GM12878 (cell line): ENCODE measurements around the gene KCNG1. TPM values are rescaled to one million over a fixed set of nuclear protein-coding genes. Genes with fewer than 3 reads are reported as not detected.

Experiments
- ATAC-seq: fragments of 200-7000 bp; cut with Tn5 transposase; 3 replicates; pipeline ENCODE4 v1.9.1; 2020; ENCODE audit warnings: mild to moderate bottlenecking, moderate library complexity
- BruUV-seq: library from RNA; stranded (reverse); fragments of 400-500 nt; replicated peaks from 2 replicates; lab custom pipeline; 2021; lab: Mats Ljungman, UMichigan
- CTCF ChIA-PET: fragments of 300-600 bp; sonication (Branson Sonifier 250); formaldehyde crosslinking; extraction: SDS; loops from one replicate; lab custom pipeline; 2021; ENCODE audit warnings: inconsistent platforms; lab: Yijun Ruan, JAX
- POLR2A ChIA-PET: fragments of 350-600 bp; formaldehyde crosslinking; extraction: SDS; loops from one replicate; lab custom pipeline; 2021; ENCODE audit warnings: inconsistent platforms; lab: Charles Lee
- RAD21 ChIA-PET: fragments of 300-600 bp; sonication (Branson Sonifier 250); formaldehyde crosslinking; loops from one replicate; lab custom pipeline; 2023; ENCODE audit warnings: antibody characterized with exemption; ENCODE audit not compliant: unreplicated experiment; lab: Charles Lee
- SMC1A ChIA-PET: fragments of 300-600 bp; sonication (Branson Sonifier 250); formaldehyde crosslinking; loops from one replicate; lab custom pipeline; 2023; ENCODE audit not compliant: unreplicated experiment, uncharacterized antibody; lab: Charles Lee
- DNase-seq: peaks from one replicate; pipeline ENCODE4 v3.0.0-alpha.2; 2011; ENCODE audit warnings: low read depth, low spot score
- FAIRE-seq: peaks from 3 replicates; lab custom pipeline; 2011; peaks lifted over from hg19 to GRCh38; lab: Jason Lieb, UNC
- H2AFZ ChIP-seq: 2 replicates; pipeline ENCODE4 v1.6.0; 2011; ENCODE audit warnings: low read depth, low read length, control low read depth; ENCODE audit not compliant: control insufficient read depth
- H3K27ac ChIP-seq: 2 replicates; pipeline ENCODE4 v1.5.1; 2011; ENCODE audit warnings: control low read depth; ENCODE audit not compliant: control insufficient read depth, insufficient read depth
- H3K27me3 ChIP-seq, 2 experiments: replicated peaks in 1 of 2; 2 replicates each; pipeline versions ENCODE4 v1.6.0 to v1.6.1; 2011; ENCODE audit warnings: low read length in 1 of 2; ENCODE audit not compliant: control insufficient read depth in 2 of 2, insufficient read depth in 2 of 2
- H3K36me3 ChIP-seq, 2 experiments: 2 replicates each; pipeline ENCODE4 v1.5.1; 2011; ENCODE audit warnings: low read length in 1 of 2; ENCODE audit not compliant: control insufficient read depth in 2 of 2, insufficient read depth in 2 of 2
- H3K4me1 ChIP-seq: 2 replicates; pipeline ENCODE4 v1.6.1; 2011; ENCODE audit warnings: mild to moderate bottlenecking, low read length, moderate library complexity, mixed read lengths; ENCODE audit not compliant: control insufficient read depth, insufficient read depth
- H3K4me2 ChIP-seq: 2 replicates; pipeline ENCODE4 v1.6.0; 2011; ENCODE audit warnings: control low read depth; ENCODE audit not compliant: control insufficient read depth, insufficient read depth
- H3K4me3 ChIP-seq: fragments of 200-600 bp; sonication (generic); 2 replicates; pipeline ENCODE4 v1.5.1; 2016
- H3K79me2 ChIP-seq: 2 replicates; pipeline ENCODE4 v1.6.0; 2011; ENCODE audit warnings: low read length; ENCODE audit not compliant: control insufficient read depth, insufficient read depth
- H3K9ac ChIP-seq: 2 replicates; pipeline ENCODE4 v1.8.0; 2011; ENCODE audit warnings: low read length, control low read depth, mixed read lengths; ENCODE audit not compliant: control insufficient read depth, insufficient read depth
- H3K9me3 ChIP-seq: replicated peaks from 3 replicates; pipeline ENCODE4 v1.5.1; 2011; ENCODE audit warnings: mild to moderate bottlenecking, low read length; ENCODE audit not compliant: control insufficient read depth, insufficient read depth
- H4K20me1 ChIP-seq: 2 replicates; pipeline ENCODE4 v1.6.0; 2011; ENCODE audit not compliant: control insufficient read depth, insufficient read depth
- ASH2L ChIP-seq: fragments of 300-600, 200-600 bp; sonication (generic); IDR thresholded peaks from 2 replicates; pipeline ENCODE4 v1.6.1; 2017; ENCODE audit warnings: low read depth, mild to moderate bottlenecking, borderline replicate concordance
- CBX5 ChIP-seq: sonication (generic); IDR thresholded peaks from 2 replicates; pipeline ENCODE4 v1.6.1; 2016; ENCODE audit warnings: low read depth, moderate library complexity, mild to moderate bottlenecking, inconsistent platforms
- ESRRA ChIP-seq: IDR thresholded peaks from 2 replicates; pipeline ENCODE4 v1.6.1; 2012; ENCODE audit warnings: mild to moderate bottlenecking, low read length, improper control_type of control experiment
- RFX5 ChIP-seq: IDR thresholded peaks from 2 replicates; pipeline ENCODE4 v1.6.1; 2011; ENCODE audit warnings: low read depth, low read length, improper control_type of control experiment
- STAT1 ChIP-seq: fragments of 450-650 bp; conservative IDR thresholded peaks from 2 replicates; pipeline ENCODE4 v1.6.1; 2014; ENCODE audit warnings: antibody characterized with exemption, mild to moderate bottlenecking
- STAT3 ChIP-seq: IDR thresholded peaks from 2 replicates; pipeline ENCODE4 v1.6.1; 2011; ENCODE audit warnings: low read depth, low read length, improper control_type of control experiment
- TCF7 ChIP-seq: IDR thresholded peaks from 2 replicates; pipeline ENCODE4 v1.6.1; 2014; ENCODE audit warnings: antibody characterized with exemption, borderline replicate concordance
- WGBS: methylation state at CpG from one replicate; pipeline ENCODE4 v1.1.6; 2016; ENCODE audit warnings: low lambda C conversion rate; ENCODE audit not compliant: insufficient replicate concordance, insufficient coverage; ENCODE audit errors: missing lambda C conversion rate; 5-methylcytosine and 5-hydroxymethylcytosine counted together
- in situ Hi-C: fragments of 300-500 bp; cut with MboI; formaldehyde crosslinking; loops from 9 replicates; pipeline ENCODE4 v1.14.3; 2018; ENCODE audit warnings: mixed read lengths
- intact Hi-C: fragments of 100-400 bp; cut with micrococcal nuclease; formaldehyde crosslinking; loops from one replicate; pipeline ENCODE4 v1.14.2; 2022; ENCODE audit not compliant: unreplicated experiment
- polyA plus RNA-seq, 11 experiments: library from polyadenylated mRNA; depleted of rRNA in 4 of 11; unstranded in 6 of 11; stranded (reverse) in 5 of 11; fragments of >200 nt; fragmentation: Nextera tagmentation in 4 of 11; fragmentation: Illumina TruSeq in 1 of 11; extraction: Ambion mirVana in 4 of 11; extraction: Trizol in 1 of 11; gene quantifications; 1 replicate in 1 of 11; 2 replicates in 10 of 11; pipeline versions ENCODE4 v1.2.1 to v1.2.3, GENCODE V29; 2011 to 2016; ENCODE audit warnings: inconsistent platforms in 2 of 11, missing spikeins in 2 of 11, low read depth in 1 of 11
- total RNA-seq, 4 experiments: library from RNA; depleted of rRNA in 3 of 4; stranded (reverse); fragments of >200 nt in 3 of 4; fragmentation: Illumina TruSeq in 1 of 4; extraction: Trizol in 1 of 4; gene quantifications; 2 replicates each; pipeline versions ENCODE4 v1.2.1 to v1.2.3, GENCODE V29; 2013 to 2021
- TF ChIP-seq, protein P1 (sequence below): IDR thresholded peaks from 2 replicates; pipeline ENCODE4 v1.6.1; 2012; ENCODE audit warnings: low read depth, low read length, improper control_type of control experiment
- TF ChIP-seq, protein P2 (sequence below): fragments of 450-650 bp; IDR thresholded peaks from 2 replicates; pipeline ENCODE4 v1.6.1; 2017; ENCODE audit warnings: mild to moderate bottlenecking, low read depth, inconsistent platforms; ENCODE audit not compliant: poor library complexity, severe bottlenecking
- TF ChIP-seq, protein P3 (sequence below): IDR thresholded peaks from 2 replicates; pipeline ENCODE4 v1.6.1; 2011; ENCODE audit warnings: mild to moderate bottlenecking, low read depth, low read length, moderate library complexity; ENCODE audit not compliant: insufficient replicate concordance
- TF ChIP-seq, protein P4 (sequence below): IDR thresholded peaks from 2 replicates; pipeline ENCODE4 v1.6.1; 2011; ENCODE audit warnings: low read depth, low read length, improper control_type of control experiment, borderline replicate concordance
- TF ChIP-seq, protein P5 (sequence below): fragments of 450-650 bp; formaldehyde crosslinking; IDR thresholded peaks from 2 replicates; pipeline ENCODE4 v1.4.0; 2022; ENCODE audit warnings: mild to moderate bottlenecking, moderate library complexity

KCNG1 gene
- total and polyA plus RNA-seq, 10 of the 15 experiments (the other 5 are each of a cell fraction or from before 2014, with no cell fraction given) = not detected

DNA sequence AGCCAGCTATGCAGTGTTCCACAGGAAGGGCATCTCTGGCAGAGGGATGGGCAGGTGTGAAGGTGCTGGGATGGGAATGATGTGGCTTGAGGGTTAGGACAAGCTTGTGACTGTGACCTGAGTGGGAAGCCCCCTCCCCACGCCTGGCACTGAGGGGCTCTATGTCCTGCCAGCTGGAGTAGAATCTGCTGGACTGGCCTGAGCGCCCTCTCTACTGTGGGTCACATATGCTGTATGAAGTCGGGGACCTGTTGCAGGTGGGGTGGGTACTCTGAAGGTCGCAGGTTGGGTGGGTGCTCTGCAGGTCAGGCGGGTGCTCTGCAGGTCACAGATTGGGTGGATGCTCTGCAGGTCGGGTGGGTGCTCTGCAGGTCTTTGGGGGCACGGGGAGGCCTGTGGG, 20.3 kb downstream of the KCNG1 start (continued):
- TF ChIP-seq, protein P1, sequence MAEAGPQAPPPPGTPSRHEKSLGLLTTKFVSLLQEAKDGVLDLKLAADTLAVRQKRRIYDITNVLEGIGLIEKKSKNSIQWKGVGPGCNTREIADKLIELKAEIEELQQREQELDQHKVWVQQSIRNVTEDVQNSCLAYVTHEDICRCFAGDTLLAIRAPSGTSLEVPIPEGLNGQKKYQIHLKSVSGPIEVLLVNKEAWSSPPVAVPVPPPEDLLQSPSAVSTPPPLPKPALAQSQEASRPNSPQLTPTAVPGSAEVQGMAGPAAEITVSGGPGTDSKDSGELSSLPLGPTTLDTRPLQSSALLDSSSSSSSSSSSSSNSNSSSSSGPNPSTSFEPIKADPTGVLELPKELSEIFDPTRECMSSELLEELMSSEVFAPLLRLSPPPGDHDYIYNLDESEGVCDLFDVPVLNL = no peak
- TF ChIP-seq ESRRA = no peak
- TF ChIP-seq STAT3 = no peak
- no peak for TF ChIP-seq STAT1
- no peak for TF ChIP-seq TCF7
- no peak for TF ChIP-seq RFX5

DNA sequence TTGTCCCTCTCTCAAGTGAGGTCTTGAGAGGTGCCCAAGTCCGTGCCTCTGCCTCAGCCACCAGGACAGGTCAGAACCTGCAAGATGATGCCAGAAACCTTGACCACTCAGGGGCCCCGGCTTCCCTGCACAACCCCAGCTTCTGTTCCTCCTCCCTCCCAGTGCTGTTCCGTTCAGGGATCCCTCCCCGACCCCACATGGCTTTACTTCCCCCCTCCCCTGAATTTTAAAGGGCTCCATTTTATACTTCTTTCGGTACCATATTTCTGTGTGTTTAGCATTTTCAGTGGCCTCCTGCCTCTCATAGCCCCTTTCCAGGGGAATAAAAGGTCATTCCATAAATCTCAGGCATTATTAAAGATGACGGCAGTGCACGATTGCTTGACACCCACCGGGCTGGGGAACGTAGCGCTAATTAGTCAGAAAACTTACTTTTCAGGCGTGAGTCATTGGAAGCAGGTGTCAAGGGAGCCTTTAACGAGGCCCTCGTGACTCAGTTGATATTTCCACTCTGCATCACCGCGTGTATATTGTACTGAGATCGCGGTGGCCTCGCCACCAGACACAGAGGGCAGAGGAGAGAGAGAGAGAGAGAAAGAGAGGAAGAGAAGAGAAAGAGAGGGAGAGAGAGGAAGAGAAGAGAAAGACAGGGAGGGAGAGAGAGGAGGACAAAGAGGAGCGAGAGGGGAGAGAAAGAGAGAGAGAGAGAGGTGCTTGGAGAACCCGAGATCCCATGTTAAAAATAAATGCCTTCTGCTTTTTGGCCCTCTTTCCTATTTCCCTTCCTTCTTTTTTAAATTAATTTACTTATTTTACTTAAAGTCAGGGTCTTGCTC, 21.3 kb downstream of the KCNG1 start:
- Histone ChIP-seq H3K4me1 (no peaks in the 10 kb centered on the region), H3K79me2 (no peaks in the 10 kb centered on the region), H3K4me3 (no peak overlapping the region), H4K20me1 (no peaks in the 10 kb centered on the region), H3K4me2 (no peak overlapping the region), H3K9me3 (no peaks in the 10 kb centered on the region), H2AFZ (no peak overlapping the region), H3K9ac (no peak overlapping the region), H3K36me3 (no peaks in the 10 kb centered on the region), H3K27me3 (peaks cover 0 to 4% of the 10 kb centered on the region in 2 experiments; a peak in 2 of 4 replicates), H3K27ac (no peak overlapping the region)
- ChIA-PET SMC1A (no interaction called here), POLR2A (no interaction called here), CTCF (interaction anchor here (0.9 to 1.6 kb wide), 2 partner anchors 14 kb away, joined by 3 to 5 read pairs; no protein-coding TSS in a partner anchor), RAD21 (no interaction called here)
- intact Hi-C loops (no loop called here), in situ Hi-C loops (no loop called here)
- no peak for DNase-seq
- BruUV-seq = no TSS peak
- no peak for ATAC-seq
- 29% methylated on average over 20 of the region's 20 CpGs for WGBS
- FAIRE-seq = no peak
- TF ChIP-seq, protein P2, sequence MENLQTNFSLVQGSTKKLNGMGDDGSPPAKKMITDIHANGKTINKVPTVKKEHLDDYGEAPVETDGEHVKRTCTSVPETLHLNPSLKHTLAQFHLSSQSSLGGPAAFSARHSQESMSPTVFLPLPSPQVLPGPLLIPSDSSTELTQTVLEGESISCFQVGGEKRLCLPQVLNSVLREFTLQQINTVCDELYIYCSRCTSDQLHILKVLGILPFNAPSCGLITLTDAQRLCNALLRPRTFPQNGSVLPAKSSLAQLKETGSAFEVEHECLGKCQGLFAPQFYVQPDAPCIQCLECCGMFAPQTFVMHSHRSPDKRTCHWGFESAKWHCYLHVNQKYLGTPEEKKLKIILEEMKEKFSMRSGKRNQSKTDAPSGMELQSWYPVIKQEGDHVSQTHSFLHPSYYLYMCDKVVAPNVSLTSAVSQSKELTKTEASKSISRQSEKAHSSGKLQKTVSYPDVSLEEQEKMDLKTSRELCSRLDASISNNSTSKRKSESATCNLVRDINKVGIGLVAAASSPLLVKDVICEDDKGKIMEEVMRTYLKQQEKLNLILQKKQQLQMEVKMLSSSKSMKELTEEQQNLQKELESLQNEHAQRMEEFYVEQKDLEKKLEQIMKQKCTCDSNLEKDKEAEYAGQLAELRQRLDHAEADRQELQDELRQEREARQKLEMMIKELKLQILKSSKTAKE = no peak
- TF ChIP-seq, protein P3, sequence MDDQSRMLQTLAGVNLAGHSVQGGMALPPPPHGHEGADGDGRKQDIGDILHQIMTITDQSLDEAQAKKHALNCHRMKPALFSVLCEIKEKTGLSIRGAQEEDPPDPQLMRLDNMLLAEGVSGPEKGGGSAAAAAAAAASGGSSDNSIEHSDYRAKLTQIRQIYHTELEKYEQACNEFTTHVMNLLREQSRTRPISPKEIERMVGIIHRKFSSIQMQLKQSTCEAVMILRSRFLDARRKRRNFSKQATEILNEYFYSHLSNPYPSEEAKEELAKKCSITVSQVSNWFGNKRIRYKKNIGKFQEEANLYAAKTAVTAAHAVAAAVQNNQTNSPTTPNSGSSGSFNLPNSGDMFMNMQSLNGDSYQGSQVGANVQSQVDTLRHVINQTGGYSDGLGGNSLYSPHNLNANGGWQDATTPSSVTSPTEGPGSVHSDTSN = no peak
- TF ChIP-seq, protein P4, sequence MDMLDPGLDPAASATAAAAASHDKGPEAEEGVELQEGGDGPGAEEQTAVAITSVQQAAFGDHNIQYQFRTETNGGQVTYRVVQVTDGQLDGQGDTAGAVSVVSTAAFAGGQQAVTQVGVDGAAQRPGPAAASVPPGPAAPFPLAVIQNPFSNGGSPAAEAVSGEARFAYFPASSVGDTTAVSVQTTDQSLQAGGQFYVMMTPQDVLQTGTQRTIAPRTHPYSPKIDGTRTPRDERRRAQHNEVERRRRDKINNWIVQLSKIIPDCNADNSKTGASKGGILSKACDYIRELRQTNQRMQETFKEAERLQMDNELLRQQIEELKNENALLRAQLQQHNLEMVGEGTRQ = no peak
- TF ChIP-seq, protein P5, sequence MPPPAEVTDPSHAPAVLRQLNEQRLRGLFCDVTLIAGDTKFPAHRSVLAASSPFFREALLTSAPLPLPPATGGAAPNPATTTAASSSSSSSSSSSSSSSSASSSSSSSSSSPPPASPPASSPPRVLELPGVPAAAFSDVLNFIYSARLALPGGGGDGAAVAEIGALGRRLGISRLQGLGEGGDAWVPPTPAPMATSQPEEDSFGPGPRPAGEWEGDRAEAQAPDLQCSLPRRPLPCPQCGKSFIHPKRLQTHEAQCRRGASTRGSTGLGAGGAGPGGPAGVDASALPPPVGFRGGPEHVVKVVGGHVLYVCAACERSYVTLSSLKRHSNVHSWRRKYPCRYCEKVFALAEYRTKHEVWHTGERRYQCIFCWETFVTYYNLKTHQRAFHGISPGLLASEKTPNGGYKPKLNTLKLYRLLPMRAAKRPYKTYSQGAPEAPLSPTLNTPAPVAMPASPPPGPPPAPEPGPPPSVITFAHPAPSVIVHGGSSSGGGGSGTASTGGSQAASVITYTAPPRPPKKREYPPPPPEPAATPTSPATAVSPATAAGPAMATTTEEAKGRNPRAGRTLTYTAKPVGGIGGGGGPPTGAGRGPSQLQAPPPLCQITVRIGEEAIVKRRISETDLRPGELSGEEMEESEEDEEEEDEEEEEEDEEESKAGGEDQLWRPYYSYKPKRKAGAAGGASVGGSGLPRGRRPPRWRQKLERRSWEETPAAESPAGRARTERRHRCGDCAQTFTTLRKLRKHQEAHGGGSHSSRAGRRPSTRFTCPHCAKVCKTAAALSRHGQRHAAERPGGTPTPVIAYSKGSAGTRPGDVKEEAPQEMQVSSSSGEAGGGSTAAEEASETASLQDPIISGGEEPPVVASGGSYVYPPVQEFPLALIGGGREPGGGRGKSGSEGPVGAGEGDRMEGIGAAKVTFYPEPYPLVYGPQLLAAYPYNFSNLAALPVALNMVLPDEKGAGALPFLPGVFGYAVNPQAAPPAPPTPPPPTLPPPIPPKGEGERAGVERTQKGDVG (CRISPR knock-in tag) = no peak
- TF ChIP-seq ASH2L (no peak), CBX5 (no peak)
